Muscle of leg (tissue), 11 donors: Measurements from ENCODE around the gene JADE2. TPM values are rescaled to one million over a fixed set of nuclear protein-coding genes. Genes with fewer than 3 reads are reported as not detected.
A peak's percentile ranks its signal among the peaks of the same experiment; 100 is the strongest.

Experiments
- DNase-seq: peaks from one replicate; pipeline ENCODE4 v3.0.0; 2013
- H3K27ac ChIP-seq: one replicate; pipeline ENCODE4 v1.5.1; 2013; ENCODE audit warnings: mild to moderate bottlenecking, low read length, control low read depth
- H3K27me3 ChIP-seq: one replicate; pipeline ENCODE4 v1.6.1; 2013; ENCODE audit warnings: low read length; ENCODE audit not compliant: control insufficient read depth, insufficient read depth
- H3K36me3 ChIP-seq: one replicate; pipeline ENCODE4 v1.6.1; 2013; ENCODE audit warnings: low read length; ENCODE audit not compliant: control insufficient read depth, insufficient read depth
- H3K4me1 ChIP-seq: one replicate; pipeline ENCODE4 v1.6.1; 2013; ENCODE audit warnings: low read length; ENCODE audit not compliant: control insufficient read depth, insufficient read depth
- H3K4me3 ChIP-seq: one replicate; pipeline ENCODE4 v1.5.1; 2013; ENCODE audit warnings: low read length, control low read depth
- H3K9me3 ChIP-seq: replicated peaks from 2 replicates; pipeline ENCODE4 v1.6.1; 2013; ENCODE audit warnings: low read depth, low read length; ENCODE audit not compliant: control insufficient read depth
- WGBS: methylation state at CpG from one replicate; pipeline ENCODE4 v1.1.5; 2013; ENCODE audit warnings: missing lambda C conversion rate; ENCODE audit not compliant: insufficient coverage; 5-methylcytosine and 5-hydroxymethylcytosine counted together
- polyA plus RNA-seq, 8 donors: library from polyadenylated mRNA; unstranded; fragments of 120-200 nt; gene quantifications; one replicate each; pipeline versions ENCODE4 v1.2.1 to v1.2.3, GENCODE V29; 2013; ENCODE audit warnings: inconsistent platforms in 1 of 8, low replicate concordance in 1 of 8; ENCODE audit not compliant: insufficient read length in 8 of 8, insufficient read depth in 1 of 8
- total RNA-seq: library from RNA; stranded (reverse); fragments of 120-200 nt; gene quantifications from one replicate; pipeline ENCODE4 v1.2.4, GENCODE V29; 2013

The JADE2 gene
- total and polyA plus RNA-seq, 9 donors, result 0.67 to 2.3 (median 1.1) TPM

GRCh38 chr5:134561871-134562296, 36.4 kb downstream of the JADE2 start:
- no peaks in the 10 kb centered on the region for H3K9me3 ChIP-seq
- H3K27ac ChIP-seq, result no peak overlapping the region
- H3K4me1 ChIP-seq, result peaks cover 4% of the 10 kb centered on the region
- H3K36me3 ChIP-seq, result no peaks in the 10 kb centered on the region
- 82% methylated on average over 6 of the region's 9 CpGs for WGBS
- no peak overlapping the region for H3K4me3 ChIP-seq
- H3K27me3 ChIP-seq, result no peaks in the 10 kb centered on the region
- DNase-seq, result peak; percentile 50

DNA sequence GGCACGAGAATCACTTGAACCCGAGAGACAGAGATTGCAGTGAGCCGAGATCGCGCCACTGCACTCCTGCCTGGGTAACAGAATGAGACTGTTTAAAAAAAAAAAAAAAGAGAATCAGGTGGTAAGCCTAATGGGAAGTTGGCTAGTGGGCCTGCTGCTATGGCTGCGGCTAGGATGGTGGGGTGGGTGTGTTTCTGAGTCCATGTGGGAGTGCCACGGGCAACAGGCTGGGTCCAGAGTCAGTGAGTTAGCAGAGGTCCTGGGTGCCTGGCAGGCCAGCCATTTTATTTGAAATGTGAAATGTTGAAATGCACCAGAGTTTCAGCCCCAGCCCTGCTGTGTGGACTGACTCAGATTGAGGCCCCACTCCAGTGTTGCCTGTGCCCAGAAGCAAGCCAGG, 37.8 kb downstream of the JADE2 start:
- no peak for DNase-seq
- Histone ChIP-seq H3K4me1 (peaks cover 12% of the 10 kb centered on the region), H3K27ac (no peak overlapping the region), H3K27me3 (no peaks in the 10 kb centered on the region), H3K4me3 (no peak overlapping the region), H3K9me3 (no peaks in the 10 kb centered on the region), H3K36me3 (no peaks in the 10 kb centered on the region)
- 93% methylated on average over 6 of the region's 7 CpGs for WGBS

DNA sequence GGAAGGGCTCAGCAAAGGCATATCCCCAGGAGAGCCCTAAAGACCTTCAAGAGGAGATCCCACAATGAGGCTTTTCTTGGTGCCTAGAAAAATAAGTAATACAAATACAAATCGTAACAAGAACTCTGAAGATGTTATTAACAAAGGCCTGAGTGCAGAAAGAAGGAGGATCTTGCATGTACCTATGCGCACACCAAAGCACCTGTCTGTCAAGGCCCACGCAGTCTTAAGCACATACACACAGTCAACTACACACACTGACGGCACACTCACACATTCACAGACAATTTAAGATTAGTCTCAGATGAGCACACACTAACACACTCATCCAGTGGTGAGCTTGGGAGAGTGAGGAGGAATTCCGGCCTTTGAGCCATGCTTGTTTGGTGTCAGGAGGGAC, 38.5 kb downstream of the JADE2 start:
- Histone ChIP-seq H3K4me3 (no peak overlapping the region), H3K36me3 (no peaks in the 10 kb centered on the region), H3K27me3 (no peaks in the 10 kb centered on the region), H3K4me1 (peaks cover 20% of the 10 kb centered on the region), H3K27ac (no peak overlapping the region), H3K9me3 (no peaks in the 10 kb centered on the region)
- DNase-seq, result no peak
- 92% methylated on average over 2 of the region's 5 CpGs for WGBS

GRCh38 chr5:134564396-134564795, 38.9 kb downstream of the JADE2 start:
- Histone ChIP-seq H3K27ac (no peak overlapping the region), H3K9me3 (no peaks in the 10 kb centered on the region), H3K27me3 (no peaks in the 10 kb centered on the region), H3K4me1 (peaks cover 24% of the 10 kb centered on the region), H3K4me3 (no peak overlapping the region), H3K36me3 (no peaks in the 10 kb centered on the region)
- no peak for DNase-seq
- WGBS, result 96% methylated on average over 4 of the region's 4 CpGs

GRCh38 chr5:134565791-134566740, 40.6 kb downstream of the JADE2 start:
- H3K36me3 ChIP-seq, result no peaks in the 10 kb centered on the region
- H3K4me1 ChIP-seq, result peaks cover 39% of the 10 kb centered on the region
- no peak overlapping the region for H3K27ac ChIP-seq

GRCh38 chr5:134566741-134567221, 41.3 kb downstream of the JADE2 start:
- Histone ChIP-seq H3K36me3 (no peaks in the 10 kb centered on the region), H3K27ac (no peak overlapping the region), H3K27me3 (no peaks in the 10 kb centered on the region), H3K4me1 (peaks cover 40% of the 10 kb centered on the region), H3K9me3 (no peaks in the 10 kb centered on the region), H3K4me3 (no peak overlapping the region)
- DNase-seq, result no peak
- 80% methylated on average over 13 of the region's 13 CpGs for WGBS

More at GRCh38 chr5:134565791-134566740, 40.6 kb downstream of the JADE2 start:
- H3K9me3 ChIP-seq, result no peaks in the 10 kb centered on the region
- no peak for DNase-seq
- H3K4me3 ChIP-seq, result no peak overlapping the region
- 90% methylated on average over 27 of the region's 28 CpGs for WGBS
- H3K27me3 ChIP-seq, result no peaks in the 10 kb centered on the region

DNA sequence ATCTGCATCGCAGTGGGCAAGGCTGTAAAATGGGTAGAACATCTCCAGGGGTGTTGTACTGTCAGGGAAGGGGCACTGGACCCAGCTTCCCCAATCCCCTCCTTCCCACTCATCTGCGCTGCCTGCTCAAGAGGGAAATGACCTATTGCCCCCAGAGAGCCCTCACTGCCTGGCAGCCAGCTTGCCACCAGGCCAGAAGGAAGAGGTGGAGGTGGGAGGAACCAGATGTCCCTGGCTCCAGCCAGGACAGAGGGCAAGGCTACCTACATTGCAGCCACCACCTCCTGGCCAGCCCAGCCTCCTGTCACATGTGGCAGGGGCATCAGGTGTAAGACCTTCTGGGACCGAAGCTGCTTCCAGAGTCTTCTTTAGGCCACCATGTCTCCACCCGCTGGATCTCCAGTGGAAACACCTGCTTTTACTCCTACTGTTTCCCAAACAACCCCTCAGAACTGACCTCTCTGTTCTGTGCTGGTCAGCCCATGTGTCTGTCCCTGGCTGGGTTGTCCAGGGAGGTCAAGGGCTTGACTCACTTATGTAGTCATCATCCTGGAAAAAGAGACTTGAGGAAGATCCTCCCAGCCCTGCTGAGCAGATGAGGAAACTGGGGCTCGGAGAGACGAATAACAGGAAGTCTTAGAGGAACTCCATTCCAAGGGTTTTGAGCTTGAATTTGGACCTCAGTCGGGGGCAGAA, 42.3 kb downstream of the JADE2 start:
- Histone ChIP-seq H3K27ac (peak overlapping the region; percentile 29), H3K36me3 (no peaks in the 10 kb centered on the region), H3K4me3 (no peak overlapping the region), H3K27me3 (no peaks in the 10 kb centered on the region), H3K4me1 (peaks cover 36% of the 10 kb centered on the region), H3K9me3 (no peaks in the 10 kb centered on the region)
- DNase-seq, result no peak
- 100% methylated on average over 2 of the region's 7 CpGs for WGBS

DNA sequence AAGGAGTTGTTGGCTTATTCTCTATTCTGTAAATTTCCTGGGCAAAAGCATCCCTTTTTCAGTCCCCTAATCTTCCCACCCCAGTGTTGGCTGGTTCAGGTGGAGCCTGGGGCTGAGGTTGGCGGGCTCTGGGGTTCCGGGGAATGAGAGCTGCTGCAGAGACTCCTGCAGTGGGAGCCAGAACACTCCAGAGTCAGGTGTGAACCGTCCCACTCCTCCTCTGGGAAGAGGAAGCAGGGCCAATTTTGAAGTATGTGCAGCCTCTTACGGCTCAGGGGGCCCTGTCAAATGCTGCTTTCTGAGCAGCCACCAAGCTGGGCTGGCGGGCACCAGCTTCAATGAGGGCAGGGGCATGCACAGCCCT, 42.8 kb downstream of the JADE2 start:
- no peaks in the 10 kb centered on the region for H3K9me3 ChIP-seq
- no peaks in the 10 kb centered on the region for H3K27me3 ChIP-seq
- no peak overlapping the region for H3K4me3 ChIP-seq
- no peaks in the 10 kb centered on the region for H3K36me3 ChIP-seq
- no peak for DNase-seq
- peak overlapping the region; percentile 65 for H3K27ac ChIP-seq
- whole genome bisulfite sequencing, result 29% methylated on average over 3 of the region's 5 CpGs
- peaks cover 36% of the 10 kb centered on the region for H3K4me1 ChIP-seq

DNA sequence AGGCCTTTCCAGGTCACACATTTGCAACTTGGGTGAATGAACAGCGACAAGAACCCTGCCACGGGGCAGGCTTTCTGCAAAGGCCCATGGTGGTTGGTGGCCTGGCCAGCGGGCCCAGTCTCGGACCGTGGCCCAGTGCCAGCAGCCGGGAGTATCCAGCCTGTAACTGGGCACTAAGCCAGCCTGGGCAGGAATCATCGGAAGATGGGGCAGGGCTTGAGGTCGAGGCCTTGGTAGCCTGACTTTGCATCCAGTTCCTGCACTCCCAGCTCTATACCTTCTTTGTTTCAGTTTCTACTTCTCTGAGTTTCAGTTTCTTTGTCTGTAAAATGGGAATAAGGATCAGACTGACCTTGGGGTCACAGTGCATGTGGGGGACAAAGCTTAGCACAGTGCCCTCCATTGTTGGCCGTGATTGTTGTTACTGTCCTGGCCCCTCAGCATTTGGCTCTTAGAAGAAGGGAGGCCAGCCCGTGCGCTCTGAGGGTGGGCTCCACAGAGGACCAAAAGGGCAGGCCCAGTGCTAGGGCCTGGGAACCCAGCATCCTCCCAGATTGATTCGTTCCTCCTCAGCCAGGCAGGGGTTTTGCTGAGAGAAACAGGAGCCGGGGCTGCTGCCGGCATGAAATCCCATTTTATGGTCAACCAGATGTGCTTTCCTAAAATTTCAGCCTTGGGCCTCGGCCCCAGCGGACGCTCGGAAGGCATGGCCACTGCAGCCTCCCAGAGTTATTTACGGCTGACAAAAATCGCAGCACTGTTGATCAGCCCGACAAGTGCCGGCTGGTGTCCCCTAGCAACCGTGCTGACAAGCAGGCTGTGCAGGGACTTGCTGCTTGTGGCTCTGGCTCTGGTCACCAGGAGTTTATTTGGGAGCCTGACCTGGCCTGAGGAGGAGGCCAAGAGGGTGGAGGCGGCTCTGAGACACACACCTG, 43.6 kb downstream of the JADE2 start:
- 25% methylated on average over 22 of the region's 24 CpGs for WGBS
- no peaks in the 10 kb centered on the region for H3K27me3 ChIP-seq
- no peaks in the 10 kb centered on the region for H3K36me3 ChIP-seq

More for the DNA sequence above, 43.6 kb downstream of the JADE2 start:
- H3K4me1 ChIP-seq, result peaks cover 36% of the 10 kb centered on the region
- no peak overlapping the region for H3K4me3 ChIP-seq
- DNase-seq, result peak; percentile 76
- H3K9me3 ChIP-seq, result no peaks in the 10 kb centered on the region
- H3K27ac ChIP-seq, result peak overlapping the region; percentile 65
